ENCODE measurements around the gene ZNF236. TPM values are rescaled to one million over a fixed set of nuclear protein-coding genes. Genes with fewer than 3 reads are reported as not detected.

Gene ZNF236
- total and polyA plus RNA-seq, 2 of the 8 experiments (the other 6 are each of a cell fraction or from before 2014, with no cell fraction given): 6.7 to 14.5 TPM

DNA sequence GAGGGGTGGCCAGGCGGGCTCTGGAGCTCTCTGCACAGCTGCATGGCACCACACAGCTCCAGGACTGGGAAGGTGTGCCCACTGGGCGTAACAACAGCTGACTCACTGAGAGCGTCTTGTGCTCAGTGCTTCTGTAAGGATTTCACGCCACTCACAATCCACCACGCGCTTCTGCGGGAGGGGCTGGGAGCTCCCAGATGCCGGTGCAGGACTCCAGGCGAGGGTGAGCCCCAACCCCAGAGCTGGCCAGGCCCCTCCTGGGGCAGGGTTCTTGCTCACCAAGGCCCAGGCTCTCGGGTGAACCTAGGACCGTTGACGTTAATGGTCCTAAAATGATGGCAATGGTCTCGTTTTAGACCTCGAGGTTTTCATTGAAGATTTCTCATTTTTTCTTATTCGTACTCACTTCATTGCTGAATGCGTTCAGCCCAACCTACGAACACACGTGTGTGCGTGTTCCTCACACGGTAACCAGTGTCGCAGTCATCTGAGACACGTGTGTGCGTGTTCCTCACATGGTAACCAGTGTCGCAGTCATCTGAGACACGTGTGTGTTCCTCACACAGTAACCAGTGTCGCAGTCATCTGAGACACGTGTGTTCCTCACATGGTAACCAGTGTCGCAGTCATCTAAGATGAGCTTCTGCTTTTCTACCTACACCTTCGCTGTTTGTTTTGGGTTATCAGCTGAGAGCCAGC lies 38.4 kb upstream of the ZNF236 start:
- no peak for FAIRE-seq
- no peak overlapping the region for H2AFZ ChIP-seq (ENCODE audit: low read length)
- ChIA-PET POLR2A (ENCODE audit: partially characterized antibody) (no interaction called here), CTCF (ENCODE audit: partially characterized antibody) (interaction anchor here (0.6 to 6.6 kb wide), 3 partner anchors 18 to 867 kb away, joined by 3 to 40 read pairs (median 3); no protein-coding TSS in a partner anchor)
- H4K91ac ChIP-seq (replicated peaks; ENCODE audit: insufficient read length, low read length): peak overlapping the region; percentile 51
- H3K56ac ChIP-seq (replicated peaks; ENCODE audit: insufficient read length, low read depth, low read length): no peak overlapping the region
- H3K36me3 ChIP-seq (ENCODE audit: control insufficient read depth in 2 of 4, insufficient read depth in 4 of 4, low read length in 3 of 4): no peaks in the 10 kb centered on the region
- no peaks in the 10 kb centered on the region for H3K27me3 ChIP-seq (replicated peaks in 1 of 4; ENCODE audit: control insufficient read depth in 3 of 4, extremely low read depth in 1 of 4, insufficient read depth in 3 of 4, low read length in 3 of 4)
- H3K4me2 ChIP-seq (ENCODE audit: insufficient read depth in 1 of 2, low read depth in 2 of 2, low read length in 2 of 2): no peak overlapping the region
- H2BK120ac ChIP-seq (replicated peaks; ENCODE audit: low read depth, low read length): no peak overlapping the region
- H2BK20ac ChIP-seq (ENCODE audit: low read length): no peak overlapping the region
- no peak overlapping the region for H4K8ac ChIP-seq (ENCODE audit: extremely low read depth, insufficient read depth, low read length)
- no peak overlapping the region for H2AK5ac ChIP-seq (ENCODE audit: low read depth, low read length)
- H2BK15ac ChIP-seq (ENCODE audit: low read length): peak overlapping the region; percentile 88; the same call in 1 of the 2 replicates
- H4K20me1 ChIP-seq (replicated peaks in 1 of 2; ENCODE audit: control insufficient read depth in 1 of 2, insufficient read depth in 2 of 2, low read length in 2 of 2): no peaks in the 10 kb centered on the region
- no peak for TF ChIP-seq CREB1 (IDR thresholded peaks at IDR 0.05)
- no peak for TF ChIP-seq EGR1 (IDR thresholded peaks at IDR 0.05; ENCODE audit: borderline replicate concordance, low read depth, low read length)
- no peak for TF ChIP-seq TCF12 (IDR thresholded peaks at IDR 0.05; ENCODE audit: low read depth, low read length)
- no peak for TF ChIP-seq RXRA (IDR thresholded peaks at IDR 0.05; ENCODE audit: insufficient read depth, low read depth, low read length)
- TF ChIP-seq POU5F1 (IDR thresholded peaks at IDR 0.05; ENCODE audit: low read depth, low read length): no peak
- TF ChIP-seq ASH2L (IDR thresholded peaks at IDR 0.05; ENCODE audit: low read length): no peak
- TF ChIP-seq, protein P1, sequence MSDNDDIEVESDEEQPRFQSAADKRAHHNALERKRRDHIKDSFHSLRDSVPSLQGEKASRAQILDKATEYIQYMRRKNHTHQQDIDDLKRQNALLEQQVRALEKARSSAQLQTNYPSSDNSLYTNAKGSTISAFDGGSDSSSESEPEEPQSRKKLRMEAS (IDR thresholded peaks at IDR 0.05): no peak
- TF ChIP-seq RAD21 (IDR thresholded peaks at IDR 0.05 in 1 of 2, conservative IDR thresholded peaks at IDR 0.05 in 1 of 2; ENCODE audit: low read depth in 2 of 2, low read length in 2 of 2): no peak
- no peak for TF ChIP-seq YY1 (IDR thresholded peaks at IDR 0.05; ENCODE audit: low read depth, low read length)
- TF ChIP-seq SIRT6 (IDR thresholded peaks at IDR 0.05; ENCODE audit: low read length): no peak
- WGBS, 2 experiments (ENCODE audit: extremely low coverage in 1 of 2, insufficient coverage in 1 of 2, insufficient read length in 1 of 2, insufficient replicate concordance in 2 of 2, low coverage in 1 of 2, low lambda C conversion rate in 2 of 2, missing lambda C conversion rate in 1 of 2): 94% methylated on average over 29 of the region's 29 CpGs; no CpG with 5 or more reads in 1 of the 2 experiments
- H3K4me3 ChIP-seq (ENCODE audit: extremely low read depth in 1 of 4, insufficient read depth in 2 of 4, low read depth in 3 of 4, low read length in 4 of 4): no peak overlapping the region
- peaks cover 0 to 3% (median 0%) of the 10 kb centered on the region in 4 experiments; a peak in 2 of 7 replicates for H3K4me1 ChIP-seq (replicated peaks in 1 of 4; ENCODE audit: control insufficient read depth in 3 of 4, insufficient read depth in 4 of 4, low read length in 3 of 4)
- no peaks in the 10 kb centered on the region for H3K79me1 ChIP-seq (ENCODE audit: low read depth, low read length)
- H2BK5ac ChIP-seq (ENCODE audit: low read depth, low read length): no peak overlapping the region
- no peaks in the 10 kb centered on the region for H3K79me2 ChIP-seq (ENCODE audit: control insufficient read depth in 1 of 2, insufficient read depth in 2 of 2, low read length in 2 of 2)
- no peak overlapping the region for H4K5ac ChIP-seq (ENCODE audit: insufficient read length, low read depth, low read length)
- H2BK12ac ChIP-seq (ENCODE audit: low read depth, low read length): peak overlapping the region; percentile 78; the same call in 1 of the 2 replicates
- no peaks in the 10 kb centered on the region for H3K23me2 ChIP-seq (ENCODE audit: low read depth, low read length)
- no peak overlapping the region for H3K14ac ChIP-seq (ENCODE audit: insufficient read length)
- DNase-seq (ENCODE audit: low read depth in 1 of 2, low spot score in 2 of 2): no peak
- no peak overlapping the region for H3K9ac ChIP-seq (replicated peaks in 1 of 4; ENCODE audit: extremely low read depth in 1 of 4, low read depth in 3 of 4, low read length in 3 of 4)
- H3K9me3 ChIP-seq (ENCODE audit: insufficient read depth in 2 of 2, low read depth in 1 of 2, low read length in 1 of 2): peaks cover 0 to 12% of the 10 kb centered on the region in 2 experiments; a peak in 1 of 4 replicates
- H3K18ac ChIP-seq (ENCODE audit: extremely low read depth, low read length): no peak overlapping the region
- H3K23ac ChIP-seq (ENCODE audit: insufficient read length): no peak overlapping the region
- H3K27ac ChIP-seq (ENCODE audit: low read depth, low read length): no peak overlapping the region
- H3K4ac ChIP-seq (replicated peaks; ENCODE audit: insufficient read length, low read depth, low read length): no peak overlapping the region

Measured in H1 (cell line).